NB4 (cell line): Measurements from ENCODE around the gene ZNF362.

Source experiments
- DNase-seq: peaks from one replicate; pipeline ENCODE4 v3.0.0; 2010; ENCODE audit warnings: low read depth
- H3K4me3 ChIP-seq: one replicate; pipeline ENCODE4 v1.5.1; 2011; ENCODE audit warnings: mild to moderate bottlenecking, low read depth, low read length, moderate library complexity
- CTCF ChIP-seq: IDR thresholded peaks from one replicate; pipeline ENCODE4 v1.5.1; 2012; ENCODE audit warnings: low read depth, low read length
- MAX ChIP-seq: IDR thresholded peaks from 2 replicates; pipeline ENCODE4 v1.6.1; 2011; ENCODE audit warnings: low read depth, low read length
- MYC ChIP-seq: IDR thresholded peaks from 2 replicates; pipeline ENCODE4 v1.6.1; 2011; ENCODE audit warnings: low read depth, low read length
- POLR2A ChIP-seq: IDR thresholded peaks from 2 replicates; pipeline ENCODE4 v1.6.1; 2011; ENCODE audit warnings: mild to moderate bottlenecking; ENCODE audit not compliant: insufficient read length; ENCODE audit errors: extremely low read depth

ZNF362 gene

GRCh38 chr1:33317354-33317753, 61.1 kb downstream of the ZNF362 start:
- no peak overlapping the region for H3K4me3 ChIP-seq
- TF ChIP-seq POLR2A = no peak
- no peak for TF ChIP-seq MAX
- no peak for TF ChIP-seq MYC
- TF ChIP-seq CTCF = no peak
- no peak for DNase-seq

- no peak for DNase-seq
- no peak overlapping the region for H3K4me3 ChIP-seq
- no peak for TF ChIP-seq POLR2A
- no peak for TF ChIP-seq MAX
Observed at GRCh38 chr1:33317946-33318345, 61.7 kb downstream of the ZNF362 start.

GRCh38 chr1:33319186-33319948, 63.1 kb downstream of the ZNF362 start:
- DNase-seq = no peak
- H3K4me3 ChIP-seq = no peak overlapping the region
- TF ChIP-seq MAX (no peak), POLR2A (no peak), CTCF (no peak), MYC (no peak)

GRCh38 chr1:33319949-33320618, 63.8 kb downstream of the ZNF362 start:
- DNase-seq = no peak
- H3K4me3 ChIP-seq = no peak overlapping the region
- no peak for TF ChIP-seq MYC
- no peak for TF ChIP-seq CTCF

GRCh38 chr1:33320619-33321165, 64.4 kb downstream of the ZNF362 start, which contains the start of gene A3GALT2:
TSS of gene A3GALT2 (minus strand) at chr1:33321098. CDS start at chr1:33321098, 0 bp downstream.
- no peak for DNase-seq
- H3K4me3 ChIP-seq = no peak within 1 kb of the TSS
- TF ChIP-seq MYC (no peak), MAX (no peak), CTCF (no peak), POLR2A (no peak)

- H3K4me3 ChIP-seq = no peak overlapping the region
- DNase-seq = no peak
- TF ChIP-seq MYC = no peak
- TF ChIP-seq MAX = no peak
- TF ChIP-seq POLR2A = no peak
Observed at GRCh38 chr1:33321178-33321577, 64.9 kb downstream of the ZNF362 start.
